GM12891 (cell line): ENCODE results near the gene TNIP3.
A peak's percentile ranks its signal among the peaks of the same experiment; 100 is the strongest.

Experiments
- DNase-seq: peaks from one replicate; pipeline ENCODE4 v3.0.0; 2011; ENCODE audit warnings: low spot score; ENCODE audit not compliant: insufficient read length
- FAIRE-seq: peaks from 2 replicates; lab custom pipeline; 2011; peaks lifted over from hg19 to GRCh38; lab: Jason Lieb, UNC
- PAX5 ChIP-seq: IDR thresholded peaks from 2 replicates; pipeline ENCODE4 v1.6.1; 2011; ENCODE audit warnings: low read length, moderate library complexity, mild to moderate bottlenecking; ENCODE audit not compliant: insufficient read depth, severe bottlenecking
- POLR2A ChIP-seq: IDR thresholded peaks from 2 replicates; pipeline ENCODE4 v1.6.1; 2011; ENCODE audit warnings: low read depth, low read length, control low read depth
- POLR2AphosphoS5 ChIP-seq: IDR thresholded peaks from 2 replicates; pipeline ENCODE4 v1.6.1; 2011; ENCODE audit warnings: low read depth, low read length, control low read depth
- POU2F2 ChIP-seq: IDR thresholded peaks from 2 replicates; pipeline ENCODE4 v1.6.1; 2011; ENCODE audit warnings: low read depth, mild to moderate bottlenecking, control low read depth, low read length, moderate library complexity
- SPI1 ChIP-seq: IDR thresholded peaks from 2 replicates; pipeline ENCODE4 v1.6.1; 2011; ENCODE audit warnings: low read depth, low read length, control low read depth
- TAF1 ChIP-seq: IDR thresholded peaks from 2 replicates; pipeline ENCODE4 v1.6.1; 2011; ENCODE audit warnings: low read depth, low read length, control low read depth

TNIP3 gene

DNA sequence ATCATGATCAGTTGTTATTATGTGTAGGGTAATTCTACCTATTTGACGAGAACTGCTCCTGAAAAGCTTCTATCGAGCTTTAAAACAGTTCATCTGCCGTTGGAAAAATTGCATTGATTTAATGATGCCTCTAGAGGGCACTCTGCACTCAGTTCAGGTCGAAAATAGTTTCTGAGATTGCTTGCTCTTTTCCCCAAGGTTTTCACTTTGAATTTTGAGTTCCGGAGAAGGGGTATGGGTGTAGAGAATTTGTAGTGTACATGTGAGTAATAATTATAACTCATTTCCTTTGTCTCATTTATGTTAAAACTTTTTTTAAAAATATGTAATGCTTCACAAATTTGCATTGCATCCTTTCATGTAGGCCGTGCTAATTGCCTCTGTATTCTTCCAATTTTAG lies 28.4 kb upstream of the TNIP3 start:
- no peak for TF ChIP-seq POLR2AphosphoS5
- no peak for TF ChIP-seq POU2F2
- DNase-seq (no peak), FAIRE-seq (peak; percentile 33)

DNA sequence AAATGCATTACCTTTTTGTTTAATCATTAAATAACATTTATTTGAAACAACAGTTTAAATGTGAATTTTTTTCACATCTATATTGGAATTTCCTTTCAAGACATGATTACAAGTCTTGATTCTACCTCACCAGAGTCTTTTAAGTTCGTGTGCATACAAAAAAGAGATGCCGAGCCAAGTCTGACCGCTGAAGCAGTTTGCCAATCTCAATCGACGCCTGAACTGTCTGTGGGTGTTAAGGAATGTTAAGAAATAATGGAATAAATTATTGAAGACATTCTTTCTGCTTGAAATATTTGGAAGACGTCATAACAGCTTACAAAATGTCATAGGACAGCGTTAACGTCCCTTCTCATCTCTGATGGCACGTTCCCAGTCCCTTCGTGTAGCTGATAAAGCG lies 27.9 kb upstream of the TNIP3 start:
- DNase-seq (no peak), FAIRE-seq (no peak)
- TF ChIP-seq SPI1 (no peak), POLR2A (no peak), POLR2AphosphoS5 (no peak)

DNA sequence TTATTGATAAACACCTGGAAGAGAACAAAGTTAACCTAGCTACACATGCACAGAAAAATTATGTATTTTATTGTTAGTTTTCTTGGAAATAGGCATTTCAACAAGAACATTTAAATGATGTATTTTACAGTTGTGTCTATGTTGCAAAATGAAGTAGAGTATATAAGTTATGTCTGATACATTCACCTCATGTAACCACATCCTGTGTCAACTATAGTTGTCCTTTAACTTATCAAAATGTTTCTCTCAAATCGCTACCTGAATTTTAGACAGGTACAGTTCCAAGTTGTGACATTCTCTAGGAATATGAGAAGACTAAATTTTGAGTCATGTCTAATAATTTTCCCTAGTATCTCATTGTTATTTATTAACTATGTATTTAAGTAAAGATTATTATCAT lies 27.2 kb upstream of the TNIP3 start:
- no peak for TF ChIP-seq PAX5
- TF ChIP-seq TAF1, result no peak
- TF ChIP-seq POLR2AphosphoS5, result no peak
- no peak for TF ChIP-seq POU2F2
- no peak for TF ChIP-seq POLR2A
- no peak for TF ChIP-seq SPI1
- FAIRE-seq (no peak), DNase-seq (no peak)

DNA sequence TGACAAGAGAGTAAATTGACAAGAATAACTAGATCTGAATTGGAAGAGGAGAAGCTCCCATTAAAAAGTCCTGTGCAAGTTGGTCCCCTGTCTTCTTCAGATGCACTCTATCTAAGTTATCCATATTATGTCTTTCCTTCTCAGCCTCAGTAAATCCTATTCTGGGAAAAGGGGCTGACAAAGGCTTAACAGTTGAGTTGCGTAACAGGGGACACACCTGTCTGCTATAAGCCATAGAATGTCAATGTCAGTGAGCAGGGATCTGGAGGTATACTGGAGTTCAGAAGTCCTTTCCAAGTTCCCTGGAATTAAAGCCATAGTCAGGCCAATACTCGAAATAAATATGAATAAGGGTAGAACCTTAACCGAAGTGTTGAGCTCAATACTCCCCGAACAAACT lies 26.3 kb upstream of the TNIP3 start:
- no peak for DNase-seq
- no peak for FAIRE-seq
- TF ChIP-seq POLR2AphosphoS5 (no peak), POLR2A (no peak), SPI1 (no peak), POU2F2 (no peak), TAF1 (no peak), PAX5 (no peak)

DNA sequence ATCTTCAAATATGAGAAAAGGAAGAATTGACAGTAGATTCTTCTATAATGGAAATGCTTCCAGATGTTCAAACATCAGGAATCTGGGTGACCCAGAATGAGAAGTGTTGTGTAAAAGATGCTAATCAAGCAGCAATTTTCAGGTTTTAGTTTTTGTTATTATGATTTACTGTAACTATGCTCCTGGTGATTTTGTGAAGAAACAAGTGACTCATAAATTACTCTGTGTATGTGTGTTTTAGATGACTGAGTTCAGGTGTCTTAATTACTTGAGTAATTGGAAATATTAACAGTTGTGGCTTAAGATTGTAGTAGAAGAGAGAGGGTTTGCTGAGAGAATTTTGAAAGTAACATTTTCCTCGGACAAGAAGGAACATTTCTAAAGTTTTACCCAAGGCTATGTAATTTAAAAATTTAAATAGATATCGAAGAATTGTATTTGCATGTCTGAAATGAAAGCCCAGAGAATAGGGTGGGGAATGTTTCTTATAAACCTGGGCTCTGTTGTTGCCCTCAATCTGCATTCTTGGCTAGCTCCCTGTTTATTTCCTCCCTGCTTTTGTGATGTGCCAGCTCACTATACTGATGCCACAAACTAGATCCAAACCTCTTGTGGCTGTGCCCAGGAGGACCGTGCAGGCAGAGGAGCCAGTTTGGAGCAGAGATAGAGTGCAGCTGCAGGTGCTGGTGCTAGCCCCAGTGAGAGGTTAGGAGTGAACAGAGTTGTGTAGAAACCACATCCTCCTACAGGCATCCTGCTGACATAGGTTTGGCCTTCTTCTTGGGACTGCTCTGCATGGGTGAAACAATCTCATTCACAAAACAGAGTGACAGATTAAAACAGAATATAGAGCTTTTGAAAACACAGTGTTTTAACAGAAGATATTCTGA lies 25.4 kb upstream of the TNIP3 start:
- DNase-seq (no peak), FAIRE-seq (peak; percentile 96)
- TF ChIP-seq PAX5, result no peak
- TF ChIP-seq POLR2A, result no peak
- TF ChIP-seq POU2F2, result no peak
- TF ChIP-seq POLR2AphosphoS5, result no peak
- no peak for TF ChIP-seq SPI1

DNA sequence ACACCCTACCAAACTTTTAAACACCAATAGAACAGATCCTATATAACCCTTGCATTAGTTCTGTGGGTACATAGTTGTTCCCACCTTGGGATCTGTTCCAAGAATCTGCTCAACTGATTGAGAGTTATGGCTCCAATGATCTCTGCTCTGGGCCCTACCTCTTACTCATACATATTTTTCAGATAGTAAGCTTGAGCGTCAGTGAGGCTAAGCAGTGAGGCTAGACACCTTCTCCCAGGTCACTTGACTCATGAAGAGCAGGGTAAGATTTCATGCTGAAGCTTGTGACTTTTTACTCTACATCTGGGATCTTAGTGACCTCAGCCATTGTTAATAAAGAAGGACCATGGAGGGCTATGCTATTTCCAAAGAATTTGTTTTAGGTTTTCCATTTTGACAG lies 23.1 kb upstream of the TNIP3 start:
- no peak for DNase-seq
- no peak for FAIRE-seq

DNA sequence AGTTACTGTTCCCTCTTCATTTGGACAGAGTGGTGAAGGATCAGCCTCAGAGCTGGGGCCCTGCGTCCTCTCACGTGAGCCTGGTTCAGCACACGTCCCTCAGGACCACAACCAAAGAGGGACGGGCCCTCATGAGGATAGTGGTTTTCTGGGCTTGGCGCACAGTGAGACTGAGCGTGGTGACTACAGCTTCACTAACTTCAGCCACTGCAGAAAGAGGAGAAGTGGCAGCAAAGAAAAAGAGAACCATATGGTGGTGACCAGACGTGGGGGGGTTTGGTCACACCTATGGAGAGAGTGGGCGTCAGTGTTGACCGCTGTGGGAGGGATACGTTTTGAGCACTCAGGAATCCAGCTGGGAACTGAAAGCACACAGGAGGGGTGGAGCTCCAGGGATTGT lies 21.8 kb upstream of the TNIP3 start:
- FAIRE-seq, result peak; percentile 77
- TF ChIP-seq POLR2AphosphoS5, result no peak
- TF ChIP-seq POU2F2, result no peak
- no peak for TF ChIP-seq TAF1
- TF ChIP-seq SPI1, result no peak
- no peak for TF ChIP-seq PAX5
- DNase-seq, result no peak

More for the DNA sequence above, 23.1 kb upstream of the TNIP3 start:
- TF ChIP-seq POU2F2 (no peak), SPI1 (no peak), POLR2AphosphoS5 (no peak), POLR2A (no peak), TAF1 (no peak)

DNA sequence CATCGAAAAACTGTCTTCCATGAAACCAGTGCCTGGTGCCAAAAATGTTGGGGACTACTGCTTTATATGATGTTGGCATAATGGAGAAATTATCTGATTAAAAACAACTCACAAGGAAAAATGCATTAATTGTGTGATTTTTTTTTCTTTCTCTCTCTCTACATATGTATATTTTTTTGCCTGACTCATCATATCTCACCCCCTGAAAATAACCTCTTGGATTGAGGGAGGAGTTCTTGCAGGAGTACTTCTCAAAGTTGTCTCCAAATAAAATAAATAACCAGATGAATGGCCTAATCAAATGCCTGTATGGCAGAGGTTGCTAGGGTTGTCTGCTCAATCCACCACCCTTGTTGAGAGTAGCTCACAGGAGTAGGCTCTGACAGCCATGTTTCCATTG lies 19.9 kb upstream of the TNIP3 start:
- TF ChIP-seq TAF1, result no peak
- no peak for TF ChIP-seq PAX5
- no peak for TF ChIP-seq SPI1
- no peak for TF ChIP-seq POLR2AphosphoS5
- TF ChIP-seq POU2F2, result no peak
- no peak for TF ChIP-seq POLR2A
- no peak for FAIRE-seq
- no peak for DNase-seq

DNA sequence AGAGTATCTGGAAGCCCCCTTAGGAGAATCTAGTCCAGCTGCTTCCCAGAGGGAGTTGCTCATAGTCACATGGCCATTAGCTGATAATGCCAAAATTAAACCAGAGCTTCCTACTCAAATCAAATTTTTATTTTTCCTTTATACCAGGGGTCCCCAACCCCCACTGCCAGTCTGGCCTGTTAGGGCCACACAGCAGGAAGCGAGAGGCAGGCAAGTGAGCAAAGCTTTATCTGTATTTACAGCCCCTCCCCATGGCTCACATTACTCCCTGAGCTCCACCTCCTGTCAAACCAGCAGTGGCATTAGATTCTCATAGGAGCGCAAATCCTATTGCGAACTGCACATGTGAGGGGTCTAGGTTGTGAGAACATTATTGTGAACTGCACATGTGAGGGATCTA lies 19.2 kb upstream of the TNIP3 start:
- TF ChIP-seq POU2F2, result no peak
- no peak for TF ChIP-seq PAX5
- TF ChIP-seq POLR2A, result no peak
- no peak for TF ChIP-seq TAF1
- TF ChIP-seq POLR2AphosphoS5, result no peak
- no peak for TF ChIP-seq SPI1
- FAIRE-seq (peak; percentile 48), DNase-seq (no peak)

DNA sequence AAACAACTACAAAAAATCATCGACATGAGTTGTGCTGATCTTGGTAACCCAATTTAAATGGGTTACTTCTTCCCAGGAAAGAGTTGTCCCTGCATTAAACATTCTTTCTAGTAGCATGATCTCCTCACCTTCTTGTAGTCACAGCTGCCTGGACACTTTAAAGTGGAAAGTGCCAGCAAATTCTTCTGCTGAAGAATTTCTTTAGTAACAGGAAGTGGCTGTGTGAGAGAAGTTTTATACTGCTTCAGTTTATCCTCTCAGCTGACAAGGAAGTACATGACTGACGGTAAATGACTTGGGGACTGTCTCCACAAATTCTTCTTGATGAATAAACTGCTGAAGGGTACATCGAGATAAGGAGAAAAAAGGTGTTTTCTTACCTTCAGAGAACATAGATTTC lies 18.2 kb upstream of the TNIP3 start:
- TF ChIP-seq POLR2A, result peak; percentile 49; the same call in 1 of the 2 replicates
- TF ChIP-seq SPI1, result peak; percentile 68; the same call in 1 of the 2 replicates
- TF ChIP-seq TAF1, result no peak
- FAIRE-seq (peak; percentile 20), DNase-seq (no peak)
